D721Med (cell line): ENCODE data around the gene ILRUN.
"Not testable (repeated sequence)": the region's sequence is repeated elsewhere in the genome, so short reads cannot be mapped to it uniquely, and the experiment has no call there.

Experiments used
- DNase-seq: peaks from one replicate; pipeline ENCODE4 v3.0.0; 2011; ENCODE audit warnings: low spot score; ENCODE audit not compliant: insufficient read length
- FAIRE-seq: peaks from 2 replicates; lab custom pipeline; 2011; peaks lifted over from hg19 to GRCh38; lab: Jason Lieb, UNC
- CTCF ChIP-seq: IDR thresholded peaks from 2 replicates; pipeline ENCODE4 v1.5.1; 2012; ENCODE audit warnings: mild to moderate bottlenecking, control low read depth; ENCODE audit not compliant: insufficient read depth; ENCODE audit errors: missing control alignments

ILRUN gene

DNA sequence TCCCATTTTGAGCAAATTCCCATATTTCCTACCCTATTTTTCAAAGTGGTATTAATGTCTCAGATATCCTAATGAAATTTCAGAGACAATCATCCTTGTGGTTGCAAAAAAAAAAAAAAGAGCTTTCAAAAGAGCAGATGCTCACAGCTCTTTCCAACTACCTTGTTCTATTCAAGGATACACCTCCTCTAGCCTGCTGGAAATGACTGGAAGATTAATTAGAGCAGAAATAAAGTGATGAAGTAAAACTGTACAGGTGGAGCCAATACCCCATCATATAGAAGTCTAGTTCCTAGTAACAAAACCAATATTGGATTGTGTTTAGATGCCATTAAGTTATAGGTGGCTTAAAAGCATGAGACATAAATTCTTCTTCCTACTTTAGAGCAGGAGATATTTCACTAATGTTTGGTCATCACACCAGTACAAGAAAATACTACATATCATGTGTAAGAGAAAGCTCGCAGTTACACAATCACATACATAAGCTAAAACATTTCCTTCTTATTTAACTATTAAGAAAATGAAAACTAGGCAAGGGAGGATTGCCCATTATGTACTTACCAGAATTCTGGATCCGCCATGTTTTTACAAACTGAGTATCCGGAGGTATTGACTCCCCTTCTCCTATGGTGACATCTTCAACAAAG, 42.4 kb downstream of the ILRUN start:
- no peak for TF ChIP-seq CTCF
- DNase-seq (no peak), FAIRE-seq (no peak)

GRCh38 chr6:34652263-34652662, 44.3 kb downstream of the ILRUN start:
- DNase-seq = no peak
- no peak for TF ChIP-seq CTCF
- no peak for FAIRE-seq

GRCh38 chr6:34650823-34651222, 45.7 kb downstream of the ILRUN start:
- TF ChIP-seq CTCF = no peak
- DNase-seq = no peak
- no peak for FAIRE-seq

DNA sequence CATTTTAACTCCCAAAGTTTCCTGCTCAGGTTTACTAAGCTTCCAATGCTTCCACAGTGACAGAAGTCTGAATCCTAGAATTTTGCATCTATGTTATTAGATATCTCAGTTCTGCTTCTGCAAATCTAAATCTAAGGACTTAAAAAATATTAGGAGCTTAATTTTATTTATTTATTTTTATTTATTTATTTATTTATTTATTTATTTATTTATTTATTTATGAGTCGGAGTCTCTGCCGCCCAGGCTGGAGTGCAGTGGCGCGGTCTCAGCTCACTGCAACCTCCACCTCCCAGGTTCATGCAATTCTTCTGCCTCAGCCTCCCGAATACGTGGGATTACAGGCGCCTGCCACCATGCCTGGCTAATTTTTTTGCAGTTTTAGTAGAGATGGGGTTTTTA, 46.3 kb downstream of the ILRUN start:
- not testable (repeated sequence) for DNase-seq, FAIRE-seq

DNA sequence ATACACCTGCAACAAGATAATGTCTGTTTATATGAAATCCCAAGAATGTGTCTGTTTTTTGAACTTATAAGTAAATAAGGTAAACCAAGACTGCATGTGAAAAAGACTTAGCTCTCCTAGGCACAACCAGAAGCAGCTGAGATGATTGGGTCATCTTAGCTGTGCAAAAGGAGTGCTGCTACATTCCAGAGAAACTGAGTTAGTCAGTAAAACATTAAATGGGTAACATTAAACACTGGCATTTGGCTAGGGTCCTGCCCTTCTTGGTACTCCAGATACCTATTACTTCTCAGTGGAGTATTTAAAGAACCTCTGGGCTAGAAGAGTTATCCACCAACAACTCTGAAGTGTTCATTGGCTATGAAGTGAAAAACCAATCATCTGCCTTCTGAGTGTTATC, 47.8 kb downstream of the ILRUN start:
- DNase-seq (no peak), FAIRE-seq (no peak)
- TF ChIP-seq CTCF = no peak
